SU-DHL-6 (cell line): Measurements from ENCODE around the gene TLE1.

Source experiments
- CTCF ChIP-seq: fragments of 200-600 bp; sonication (generic); IDR thresholded peaks from one replicate; pipeline ENCODE4 v1.5.1; 2017; ENCODE audit warnings: antibody characterized with exemption, mild to moderate bottlenecking, low read length, moderate library complexity; ENCODE audit not compliant: insufficient read depth, poor library complexity, severe bottlenecking
- EZH2phosphoT487 ChIP-seq: fragments of 200-600 bp; sonication (generic), shearing (Covaris generic); conservative IDR thresholded peaks from 2 replicates; pipeline ENCODE4 v1.6.1; 2018; ENCODE audit warnings: mild to moderate bottlenecking, antibody characterized with exemption, low read length, moderate library complexity, mixed read lengths

GRCh38 chr9:81722277-81722676 lies 32.9 kb upstream of the TLE1 start:
- TF ChIP-seq CTCF (no peak), EZH2phosphoT487 (no peak)
